Body of pancreas (tissue), 4 donors: ENCODE results near the gene PTP4A2. TPM values are rescaled to one million over a fixed set of nuclear protein-coding genes. Genes with fewer than 3 reads are reported as not detected.

ENCODE experiments used
- ATAC-seq: fragments of 150-250 bp; one replicate; pipeline ENCODE4 v1.9.1; 2016
- DNase-seq, 4 donors: peaks; one replicate each; pipeline ENCODE4 v3.0.0-alpha.2; 2019
- H3K27ac ChIP-seq, 4 donors: fragments of 200-600 bp; sonication (generic); 1 replicate in 3 of 4; 2 replicates in 1 of 4; pipeline versions ENCODE4 v1.5.1 to v1.6.1; 2016 to 2019; ENCODE audit warnings: mild to moderate bottlenecking in 1 of 4, mixed read lengths in 1 of 4, moderate library complexity in 1 of 4
- H3K27me3 ChIP-seq, 2 donors: fragments of 200-600 bp; sonication (generic); one replicate each; pipeline ENCODE4 v1.6.0; 2016; ENCODE audit warnings: mild to moderate bottlenecking in 1 of 2
- H3K36me3 ChIP-seq, 2 donors: fragments of 200-600 bp; sonication (generic); replicated peaks in 1 of 2; 2 replicates each; pipeline ENCODE4 v1.5.1; 2016; ENCODE audit warnings: low read depth in 2 of 2; ENCODE audit not compliant: insufficient read depth in 1 of 2
- H3K4me1 ChIP-seq: fragments of 200-600 bp; sonication (generic); one replicate; pipeline ENCODE4 v1.6.0; 2016
- H3K4me3 ChIP-seq, 2 donors: fragments of 200-600 bp; sonication (generic); 1 replicate in 1 of 2; 2 replicates in 1 of 2; pipeline ENCODE4 v1.5.1; 2016 to 2019
- H3K9me3 ChIP-seq, 3 donors: fragments of 200-600 bp; sonication (generic); 1 replicate in 2 of 3; 2 replicates in 1 of 3; pipeline ENCODE4 v1.5.1; 2016
- CTCF ChIP-seq, 7 experiments: fragments of 450-650 bp in 4 of 7; fragments of 200-600 bp in 3 of 7; sonication (generic) in 3 of 7; IDR thresholded peaks; one replicate each; pipeline ENCODE4 v1.5.1; 2016 to 2019; ENCODE audit warnings: antibody characterized with exemption in 7 of 7
- POLR2A ChIP-seq, 3 donors: fragments of 450-650 bp; IDR thresholded peaks; one replicate each; pipeline ENCODE4 v1.6.1; 2016; ENCODE audit warnings: antibody characterized with exemption in 3 of 3, mild to moderate bottlenecking in 2 of 3
- WGBS, 2 donors: methylation state at CpG; one replicate each; pipeline ENCODE4 v1.1.5; 2017; 5-methylcytosine and 5-hydroxymethylcytosine counted together
- intact Hi-C: fragments of 100-400 bp; cut with DNase I; formaldehyde crosslinking; loops from one replicate; pipeline ENCODE4 v1.15.1; 2023
- total RNA-seq, 2 donors: library from RNA; depleted of rRNA; stranded (reverse); fragments of >200 nt; gene quantifications; one replicate each; pipeline ENCODE4 v1.1.0, GENCODE V29; 2016

The PTP4A2 gene
- total RNA-seq, 2 donors from 2014 or later = 79.6 to 103 TPM

GRCh38 chr1:31857863-31858262 is 80.3 kb downstream of the PTP4A2 start:
- no peak for DNase-seq
- no peaks in the 10 kb centered on the region for H3K9me3 ChIP-seq
- H3K27ac ChIP-seq = no peak overlapping the region
- TF ChIP-seq CTCF (IDR thresholded peaks at IDR 0.05) (no peak), POLR2A (IDR thresholded peaks at IDR 0.05) (no peak)
- intact Hi-C loops = no loop called here
- H3K27me3 ChIP-seq = no peaks in the 10 kb centered on the region
- ATAC-seq = no peak
- H3K4me3 ChIP-seq = no peak overlapping the region
- 87 to 89% methylated on average over 6 of the region's 6 CpGs for WGBS, 2 donors
- H3K36me3 ChIP-seq = no peaks in the 10 kb centered on the region
- no peaks in the 10 kb centered on the region for H3K4me1 ChIP-seq

Other genes starting within 250 kb of the PTP4A2 start
- gene COL16A1, start 234.4 kb downstream of the PTP4A2 start, total RNA-seq = 10 to 100 TPM; 10.1 to 15.8 TPM
- gene ADGRB2, start 174.0 kb downstream of the PTP4A2 start, total RNA-seq = 1 to 10 TPM in 1 of 2 donors, under 1 TPM in 1; 0.26 to 3.0 TPM
- under 1 TPM in 1 of 2 donors, not detected in 1; 0.26 TPM for gene SPOCD1, start 122.3 kb downstream of the PTP4A2 start, total RNA-seq
- 10 to 100 TPM; 36.6 to 37.1 TPM for gene KHDRBS1, start 75.5 kb upstream of the PTP4A2 start, total RNA-seq
- 10 to 100 TPM in 1 of 2 donors, 1 to 10 TPM in 1; 4.4 to 10.2 TPM for gene TMEM39B, start 134.6 kb upstream of the PTP4A2 start, total RNA-seq
- 10 to 100 TPM; 15.8 to 20.5 TPM for gene KPNA6, start 169.7 kb upstream of the PTP4A2 start, total RNA-seq
- 10 to 100 TPM; 20.0 to 23.4 TPM for gene TXLNA, start 241.3 kb upstream of the PTP4A2 start, total RNA-seq